GM18868 (cell line): ENCODE measurements around the gene TM9SF4.
A peak's percentile ranks its signal among the peaks of the same experiment; 100 is the strongest.
"Not testable (repeated sequence)": the region's sequence is repeated elsewhere in the genome, so short reads cannot be mapped to it uniquely, and the experiment has no call there.

Experiments
- ATAC-seq: cut with Tn5 transposase; IDR thresholded peaks from one replicate; pipeline ENCODE4 v1.9.1; 2021; ENCODE audit warnings: mild to moderate bottlenecking, moderate library complexity; ENCODE audit not compliant: unreplicated experiment

TM9SF4 gene

GRCh38 chr20:32089637-32090362, 19.7 kb upstream of the TM9SF4 start:
- no peak for ATAC-seq

DNA sequence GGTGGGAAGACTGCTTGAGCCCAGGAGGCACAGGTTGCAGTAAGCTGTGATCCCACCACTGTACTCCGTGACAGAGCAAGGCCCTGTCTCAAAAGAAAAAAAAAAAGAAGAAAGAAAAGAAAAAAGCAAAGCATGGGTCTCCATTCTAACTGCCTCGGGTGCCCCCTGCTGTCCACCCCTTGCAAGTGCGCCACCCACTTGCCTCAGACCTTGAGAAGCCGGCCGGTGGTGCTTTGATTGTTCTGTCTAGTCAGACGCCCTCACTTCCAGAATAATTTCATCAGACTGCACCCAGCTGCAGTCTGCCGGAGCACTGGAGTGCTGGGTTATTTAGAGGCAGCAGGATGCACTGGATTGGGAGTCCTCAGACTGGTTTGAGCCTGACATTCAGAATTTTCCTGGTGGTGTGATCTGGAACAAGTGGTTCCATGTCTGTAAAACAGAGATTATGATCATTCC, 17.6 kb upstream of the TM9SF4 start:
- peak; percentile 53 for ATAC-seq

DNA sequence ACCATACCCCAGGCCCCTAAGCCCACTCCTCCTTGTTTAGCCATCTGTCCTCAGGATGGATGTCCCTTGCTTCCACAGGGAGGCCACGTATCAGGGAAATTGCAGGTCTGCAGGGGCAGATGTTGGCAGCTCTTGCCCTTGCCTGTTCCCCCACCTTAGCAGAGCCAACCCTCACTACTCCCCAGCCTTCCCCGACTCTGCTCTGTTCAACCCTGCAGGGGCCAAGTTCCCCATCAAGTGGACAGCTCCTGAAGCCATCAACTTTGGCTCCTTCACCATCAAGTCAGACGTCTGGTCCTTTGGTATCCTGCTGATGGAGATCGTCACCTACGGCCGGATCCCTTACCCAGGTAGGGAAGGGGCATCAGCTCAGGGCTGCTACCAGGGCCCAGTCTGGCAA, 10.7 kb upstream of the TM9SF4 start:
- ATAC-seq: no peak

DNA sequence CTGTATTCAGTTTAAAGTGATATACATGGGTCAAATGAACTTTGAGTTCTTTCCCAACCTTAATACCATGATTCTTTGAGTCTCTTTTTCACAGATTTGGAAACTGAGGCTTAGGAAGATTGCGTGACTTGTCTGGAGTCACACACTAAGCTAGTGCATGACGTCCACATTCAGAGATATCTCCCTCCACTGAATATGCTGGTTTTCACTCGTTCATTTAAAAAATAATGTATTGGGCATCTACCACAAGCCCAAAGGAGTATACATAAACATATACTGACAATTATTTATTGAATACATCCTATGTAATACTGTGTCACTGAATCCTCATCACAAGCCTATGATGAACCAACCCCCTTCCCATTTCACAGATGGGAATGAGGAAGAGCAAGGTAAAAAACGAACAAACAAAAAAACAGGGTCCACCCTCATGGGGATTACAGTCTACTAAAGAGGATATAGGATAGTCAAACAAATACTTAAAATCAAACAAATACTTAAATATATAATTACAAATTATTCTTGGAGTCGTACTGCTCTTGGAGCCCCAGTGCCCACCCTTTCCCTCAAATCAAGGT, 611 bp upstream of the TM9SF4 start:
- ATAC-seq: no peak

- ATAC-seq: no peak
These were observed 725 bp downstream of the TM9SF4 start for GRCh38 chr20:32110173-32110704.

DNA sequence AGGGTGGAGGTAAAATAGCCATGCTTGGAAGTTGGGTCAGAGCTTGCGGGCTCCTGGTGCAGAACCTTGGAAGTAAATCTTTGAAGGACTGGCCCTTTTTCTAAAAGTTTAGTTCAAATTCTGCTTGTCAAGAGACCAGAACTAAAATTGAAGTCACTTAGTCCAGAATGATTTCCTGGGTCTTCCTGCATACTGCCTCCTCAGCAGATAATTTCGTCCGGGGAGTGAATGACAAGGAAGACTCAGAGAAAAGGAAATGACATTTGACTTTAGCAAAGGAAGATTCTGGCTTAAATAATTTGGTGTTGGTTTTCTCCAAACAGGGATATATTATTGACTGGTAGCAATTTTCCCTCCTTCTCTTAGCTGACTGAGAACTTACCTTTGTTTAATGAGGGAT, 1.2 kb downstream of the TM9SF4 start:
- no peak for ATAC-seq

GRCh38 chr20:32111156-32111686, 1.7 kb downstream of the TM9SF4 start:
- no peak for ATAC-seq

- no peak for ATAC-seq
These were observed 2.2 kb downstream of the TM9SF4 start for GRCh38 chr20:32111753-32112152.

GRCh38 chr20:32112841-32113240, 3.3 kb downstream of the TM9SF4 start:
- ATAC-seq: no peak

DNA sequence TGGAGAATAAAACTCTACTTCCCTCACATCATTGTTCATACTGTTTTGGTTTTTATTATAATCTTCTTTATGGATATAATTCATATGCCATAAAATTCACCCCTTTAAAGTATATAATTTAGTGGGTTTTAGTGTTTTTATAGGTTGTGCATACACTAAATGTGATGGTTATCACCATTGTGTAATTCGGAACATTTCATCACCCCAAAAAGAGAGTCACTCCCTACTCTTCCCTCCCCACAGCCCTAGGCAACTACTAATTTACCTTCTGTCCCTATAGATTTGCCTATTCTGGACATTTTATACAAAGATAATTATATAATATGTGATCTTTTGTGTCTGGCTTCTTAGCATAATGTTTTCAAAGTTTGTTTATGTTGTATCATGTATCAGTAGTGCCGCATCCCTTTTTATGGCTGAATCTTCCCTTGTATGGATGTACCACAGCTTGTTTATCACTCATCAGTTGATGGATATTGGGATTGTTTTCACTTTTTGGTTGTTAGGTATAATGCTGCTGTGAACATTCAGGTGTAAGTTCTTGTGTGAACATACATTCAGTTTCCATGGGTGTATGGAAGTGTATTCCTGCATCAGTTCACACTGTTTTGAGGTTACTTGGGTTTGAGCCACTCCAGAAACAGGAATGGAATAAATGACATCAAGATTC, 4.2 kb downstream of the TM9SF4 start:
- no peak for ATAC-seq

GRCh38 chr20:32114305-32114960, 4.9 kb downstream of the TM9SF4 start:
- ATAC-seq: no peak

DNA sequence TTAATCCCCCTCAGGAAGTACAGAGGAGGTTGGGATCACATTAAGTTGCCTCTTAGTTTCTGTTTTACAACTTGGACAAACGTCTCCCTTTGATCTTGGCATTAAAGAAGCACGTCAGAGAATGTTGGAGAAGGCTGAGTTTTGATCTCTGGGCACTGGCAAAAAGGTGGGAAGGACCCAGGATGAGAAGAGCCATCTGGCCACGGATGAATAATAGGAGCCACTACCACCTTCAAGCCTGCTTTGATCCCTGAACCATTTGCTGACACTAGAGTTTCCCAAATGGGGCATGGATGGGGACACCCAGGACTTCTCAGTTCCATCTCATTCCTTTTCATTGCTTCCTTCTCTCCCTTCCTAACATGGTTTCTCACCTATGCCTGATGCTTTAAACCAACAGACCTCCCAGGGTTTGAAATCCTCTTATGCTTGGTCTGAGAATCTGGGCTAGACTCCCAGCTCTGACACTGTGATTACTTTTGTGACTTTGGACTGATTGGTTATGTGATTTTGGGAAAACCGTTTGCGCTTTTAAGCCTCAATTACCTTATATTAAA, 5.8 kb downstream of the TM9SF4 start:
- ATAC-seq: no peak

GRCh38 chr20:32116079-32116521, 6.6 kb downstream of the TM9SF4 start:
- no peak for ATAC-seq

- not testable (repeated sequence) for ATAC-seq
These were observed 7.3 kb downstream of the TM9SF4 start for GRCh38 chr20:32116796-32117195.

DNA sequence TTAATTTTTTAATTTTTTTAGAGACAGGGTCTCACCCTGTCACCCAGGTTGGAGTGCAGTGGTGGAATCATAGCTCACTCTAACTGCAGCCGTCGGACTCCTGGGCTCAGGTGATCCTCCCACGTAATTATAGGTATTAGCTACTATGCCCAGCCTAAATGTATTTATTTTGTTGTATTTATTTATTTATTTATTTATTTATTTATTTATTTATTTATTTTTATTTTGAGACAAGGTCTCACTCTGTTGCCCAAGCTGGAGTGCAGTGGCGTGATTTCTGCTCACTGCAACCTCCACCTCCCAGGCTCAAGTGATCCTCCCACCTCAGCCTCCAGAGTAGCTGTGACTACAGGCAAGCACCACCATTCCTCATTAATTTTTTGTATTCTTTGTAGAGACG, 8.9 kb downstream of the TM9SF4 start:
- ATAC-seq: not testable (repeated sequence)

- ATAC-seq: no peak
These were observed 10.2 kb downstream of the TM9SF4 start for GRCh38 chr20:32119734-32120133.

DNA sequence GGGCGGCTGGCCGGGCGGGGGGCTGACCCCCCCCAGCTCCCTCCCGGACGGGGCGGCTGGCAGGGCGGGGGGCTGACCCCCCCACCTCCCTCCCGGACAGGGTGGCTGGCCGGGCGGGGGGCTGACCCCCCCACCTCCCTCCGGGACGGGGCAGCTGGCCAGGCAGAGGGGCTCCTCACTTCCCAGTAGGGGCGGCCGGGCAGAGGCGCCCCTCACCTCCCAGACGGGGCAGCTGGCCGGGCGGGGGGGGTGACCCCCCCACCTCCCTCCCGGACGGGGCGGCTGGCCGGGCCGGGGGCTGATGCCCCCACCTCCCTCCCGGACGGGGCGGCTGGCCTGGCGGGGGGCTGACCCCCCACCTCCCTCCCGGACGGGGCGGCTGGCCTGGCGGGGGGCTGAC, 12.4 kb downstream of the TM9SF4 start:
- not testable (repeated sequence) for ATAC-seq

- no peak for ATAC-seq
These were observed 13.6 kb downstream of the TM9SF4 start for GRCh38 chr20:32123088-32123487.

DNA sequence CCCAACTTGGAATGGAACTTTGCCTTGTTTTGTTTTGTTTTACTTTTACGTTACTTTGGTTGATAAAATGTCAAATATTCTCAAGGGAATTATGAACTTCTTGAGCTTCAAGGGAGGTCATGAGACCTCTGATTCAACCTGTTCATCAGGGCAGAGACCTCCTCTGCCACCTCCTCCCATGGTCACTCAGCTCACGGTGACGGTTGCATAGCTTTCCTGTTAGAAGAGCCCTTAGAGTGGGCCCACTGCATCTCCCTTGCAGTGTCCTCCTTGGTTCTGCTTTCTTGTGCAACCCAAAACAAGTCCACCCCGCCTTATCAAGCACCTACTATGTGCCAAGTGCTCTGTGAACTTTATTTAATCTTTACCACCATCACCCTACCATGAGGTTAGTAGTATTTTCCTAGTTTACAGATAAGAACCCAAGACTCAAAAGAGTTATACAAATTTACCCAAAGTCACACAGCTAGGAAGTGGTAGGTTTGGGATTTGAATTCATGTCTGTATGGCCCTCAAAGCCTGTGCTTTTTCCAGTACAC, 15.5 kb downstream of the TM9SF4 start:
- ATAC-seq: no peak

DNA sequence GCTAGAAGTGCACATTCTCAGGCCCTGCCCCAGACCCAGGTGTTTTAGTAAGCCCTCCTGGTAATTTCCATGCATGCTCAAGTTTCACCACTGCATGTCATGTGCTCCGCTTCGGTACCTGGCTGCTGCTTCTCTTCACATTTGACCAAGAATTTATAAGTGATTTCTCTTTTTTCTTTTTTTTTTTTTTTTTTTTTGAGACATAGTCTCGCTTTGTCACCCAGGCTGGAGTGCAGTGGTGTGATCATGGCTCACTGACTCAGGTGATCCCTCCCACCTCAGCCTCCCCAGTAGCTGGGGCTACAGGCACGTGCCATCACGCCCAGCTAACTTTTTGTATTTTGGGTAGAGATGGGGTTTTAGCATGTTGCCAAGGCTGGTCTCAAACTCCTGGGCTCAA, 16.0 kb downstream of the TM9SF4 start:
- ATAC-seq: no peak
